ENCODE data around the gene GNAL.

GRCh38 chr18:11751341-11752115, 62.5 kb downstream of the GNAL start:
- no peak for TF ChIP-seq CTCF (IDR thresholded peaks at IDR 0.05)
- no peak for TF ChIP-seq EP300 (IDR thresholded peaks at IDR 0.05)
- TF ChIP-seq POLR2A (IDR thresholded peaks at IDR 0.05; ENCODE audit: low read depth) = no peak
- no peak for TF ChIP-seq POLR2AphosphoS5 (IDR thresholded peaks at IDR 0.05)
